Gastrocnemius medialis (tissue), 4 donors: ENCODE measurements around the gene ACTL9.

ENCODE experiments used
- CTCF ChIP-seq, 5 experiments: fragments of 450-650 bp in 3 of 5; fragments of 200-600 bp in 2 of 5; sonication (generic) in 2 of 5; IDR thresholded peaks in 4 of 5; conservative IDR thresholded peaks in 1 of 5; 1 replicate in 4 of 5; 2 replicates in 1 of 5; pipeline ENCODE4 v1.5.1; 2016 to 2019; ENCODE audit warnings: antibody characterized with exemption in 5 of 5, mild to moderate bottlenecking in 3 of 5, moderate library complexity in 3 of 5
- POLR2A ChIP-seq, 2 donors: fragments of 450-650 bp; IDR thresholded peaks; one replicate each; pipeline ENCODE4 v1.6.1; 2017; ENCODE audit warnings: antibody characterized with exemption in 2 of 2, mild to moderate bottlenecking in 2 of 2, moderate library complexity in 2 of 2

DNA sequence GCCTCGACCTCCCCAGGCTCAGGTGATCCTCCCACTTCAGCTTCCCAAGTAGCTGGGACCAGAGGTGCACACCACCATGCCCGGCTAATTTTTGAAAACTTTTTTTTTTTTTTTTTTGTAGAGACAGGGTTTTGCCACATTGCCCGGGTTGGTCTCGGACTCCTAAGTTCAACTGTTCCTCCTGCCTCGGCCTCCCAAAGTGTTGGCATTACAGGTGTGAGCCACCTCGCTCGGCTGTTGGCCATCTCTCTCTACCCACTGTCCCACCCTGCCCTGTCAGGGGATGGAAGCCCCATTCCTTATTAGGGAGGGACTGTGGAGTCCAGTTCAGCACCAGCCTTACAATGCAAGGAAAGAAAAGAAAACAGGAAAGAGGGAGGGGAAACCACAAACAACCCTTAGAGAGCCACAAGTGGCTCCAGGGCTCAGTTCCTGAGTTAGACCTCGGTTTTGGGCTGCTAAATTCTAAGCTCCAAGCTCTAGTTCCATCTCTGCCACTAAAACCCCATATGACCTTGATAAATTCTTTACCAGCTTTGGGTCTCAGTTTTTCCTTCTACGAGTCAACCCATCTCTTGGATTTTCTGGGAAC, 31.7 kb downstream of the ACTL9 start:
- TF ChIP-seq CTCF (IDR thresholded peaks at IDR 0.05 in 4 of 5, conservative IDR thresholded peaks at IDR 0.05 in 1 of 5): no peak
- no peak for TF ChIP-seq POLR2A (IDR thresholded peaks at IDR 0.05)
